Central memory CD8-positive, alpha-beta T cell (primary cell): ENCODE results near the gene PITX3.
A peak's percentile ranks its signal among the peaks of the same experiment; 100 is the strongest.
"Not testable (repeated sequence)": the region's sequence is repeated elsewhere in the genome, so short reads cannot be mapped to it uniquely, and the experiment has no call there.

Experiments
- ATAC-seq: fragments of 150-1000 bp; cut with Tn5 transposase; replicated peaks from 2 replicates; pipeline ENCODE4 v1.10.0; 2022; ENCODE audit warnings: mild to moderate bottlenecking, moderate FRiP score, moderate number of reproducible peaks; ENCODE audit not compliant: poor library complexity, severe bottlenecking; ENCODE audit errors: extremely low read depth
- DNase-seq, 2 donors: peaks; one replicate each; pipeline ENCODE4 v3.0.0; 2021; ENCODE audit warnings: low spot score in 2 of 2
- H3K27ac Mint-ChIP-seq: one replicate; pipeline ENCODE4 v1.8.0; 2022; ENCODE audit warnings: low read depth, mild to moderate bottlenecking, moderate library complexity, mixed read lengths
- H3K27me3 Mint-ChIP-seq: one replicate; pipeline ENCODE4 v1.8.0; 2022; ENCODE audit warnings: mixed read lengths
- H3K36me3 Mint-ChIP-seq: one replicate; pipeline ENCODE4 v1.8.0; 2022; ENCODE audit warnings: mild to moderate bottlenecking, moderate library complexity, mixed read lengths; ENCODE audit not compliant: insufficient read depth
- H3K4me1 Mint-ChIP-seq: one replicate; pipeline ENCODE4 v1.8.0; 2022; ENCODE audit warnings: mixed read lengths
- H3K4me3 Mint-ChIP-seq: one replicate; pipeline ENCODE4 v1.8.0; 2022; ENCODE audit warnings: mild to moderate bottlenecking, moderate library complexity, mixed read lengths
- H3K9me3 Mint-ChIP-seq: one replicate; pipeline ENCODE4 v1.8.0; 2022; ENCODE audit warnings: mixed read lengths

Gene PITX3

DNA sequence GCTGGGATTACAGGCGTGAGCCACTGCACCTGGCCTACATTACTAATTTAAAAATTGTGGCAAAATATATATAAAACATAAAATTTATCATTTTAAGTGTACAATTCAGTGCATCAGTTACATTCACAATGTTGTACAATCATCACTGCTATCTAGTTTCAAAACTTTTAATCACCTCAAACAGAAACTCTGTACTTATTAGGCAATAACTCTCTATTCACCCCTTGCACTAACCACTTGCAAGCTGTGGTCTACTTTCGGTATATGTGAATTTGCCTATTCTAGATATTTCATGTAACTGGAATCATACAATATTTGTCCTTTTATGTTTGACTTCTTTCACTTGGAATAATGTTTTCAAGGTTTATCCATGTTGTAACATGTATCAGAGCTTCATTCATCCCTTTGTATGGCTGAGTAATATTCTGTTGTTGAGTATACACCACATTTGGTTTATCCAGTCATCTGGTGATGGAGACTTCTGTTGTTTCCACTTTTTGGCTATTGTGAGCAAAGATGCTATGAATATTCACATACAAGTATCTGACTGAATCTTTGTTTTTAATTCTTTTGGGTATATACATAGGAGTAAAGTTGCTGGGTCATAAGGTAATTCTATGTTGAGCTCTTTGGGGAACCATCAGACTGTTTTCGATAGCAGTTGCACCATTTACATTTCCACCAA lies 29.6 kb downstream of the PITX3 start:
- no peaks in the 10 kb centered on the region for H3K9me3 Mint-ChIP-seq
- H3K27me3 Mint-ChIP-seq, result no peaks in the 10 kb centered on the region
- no peaks in the 10 kb centered on the region for H3K4me1 Mint-ChIP-seq
- no peak overlapping the region for H3K4me3 Mint-ChIP-seq
- DNase-seq (no peak), ATAC-seq (no peak)
- H3K36me3 Mint-ChIP-seq, result peaks cover 3% of the 10 kb centered on the region
- no peak overlapping the region for H3K27ac Mint-ChIP-seq

DNA sequence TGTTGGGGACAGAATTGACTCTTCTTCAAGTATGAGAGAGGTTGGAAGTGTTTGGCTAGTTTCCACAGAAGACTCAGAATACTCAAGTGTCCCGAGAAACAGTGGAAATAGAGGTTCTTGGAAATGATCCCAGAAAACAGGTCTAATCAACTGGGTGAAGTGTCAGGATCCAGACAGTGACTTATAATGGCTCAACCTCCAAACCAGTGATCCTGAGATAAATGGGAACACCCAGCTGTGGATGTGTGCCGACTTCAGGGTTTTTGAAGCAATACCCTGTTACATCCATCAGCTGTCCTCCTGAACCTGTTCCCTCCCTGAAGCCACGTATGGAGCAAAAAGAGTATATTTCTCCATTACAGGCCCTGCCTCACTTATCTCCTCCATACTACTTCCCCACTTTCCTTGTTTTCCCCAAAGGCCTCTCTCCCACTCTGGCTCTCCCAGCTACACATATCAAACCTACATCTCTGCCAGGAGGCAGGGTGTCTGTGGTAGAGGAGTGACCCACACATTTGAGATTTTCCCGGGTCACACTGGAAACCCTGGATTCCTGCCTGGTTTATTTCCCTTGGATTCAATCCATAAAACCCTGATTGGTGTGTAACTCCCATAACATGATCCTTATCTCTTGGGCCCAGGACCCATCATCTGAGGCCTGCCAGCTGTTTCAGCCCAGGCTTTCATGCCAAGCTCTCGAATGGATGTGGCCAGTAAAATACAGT lies 32.8 kb downstream of the PITX3 start:
- H3K27me3 Mint-ChIP-seq, result peaks cover 4% of the 10 kb centered on the region
- H3K27ac Mint-ChIP-seq, result no peak overlapping the region
- H3K36me3 Mint-ChIP-seq, result peaks cover 3% of the 10 kb centered on the region
- DNase-seq, result no peak
- no peak for ATAC-seq
- no peaks in the 10 kb centered on the region for H3K9me3 Mint-ChIP-seq
- H3K4me3 Mint-ChIP-seq, result no peak overlapping the region
- H3K4me1 Mint-ChIP-seq, result no peaks in the 10 kb centered on the region

DNA sequence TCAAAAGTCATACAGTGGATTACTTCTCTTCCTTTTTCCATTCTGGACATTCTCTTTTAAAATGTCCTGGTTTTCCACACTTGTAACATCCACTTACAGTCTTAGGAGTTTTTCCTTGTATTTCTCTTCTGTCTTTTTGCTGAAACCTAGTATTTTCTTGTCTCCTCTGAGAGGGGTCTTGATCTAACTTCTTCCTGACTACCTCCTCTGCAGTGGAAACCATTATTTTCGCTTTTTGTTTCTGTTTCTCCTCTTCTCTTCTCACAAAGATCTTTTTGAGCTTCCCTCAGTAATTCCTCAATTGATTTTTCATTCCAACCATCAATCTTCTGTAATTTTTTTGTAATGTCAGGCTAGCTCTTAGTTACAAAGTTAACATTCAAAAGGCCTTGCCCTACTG lies 38.9 kb downstream of the PITX3 start:
- Mint-ChIP-seq H3K4me1 (no peaks in the 10 kb centered on the region), H3K9me3 (no peaks in the 10 kb centered on the region), H3K36me3 (no peaks in the 10 kb centered on the region), H3K4me3 (no peak overlapping the region), H3K27me3 (peaks cover 28% of the 10 kb centered on the region), H3K27ac (no peak overlapping the region)
- no peak for ATAC-seq
- DNase-seq, result no peak

DNA sequence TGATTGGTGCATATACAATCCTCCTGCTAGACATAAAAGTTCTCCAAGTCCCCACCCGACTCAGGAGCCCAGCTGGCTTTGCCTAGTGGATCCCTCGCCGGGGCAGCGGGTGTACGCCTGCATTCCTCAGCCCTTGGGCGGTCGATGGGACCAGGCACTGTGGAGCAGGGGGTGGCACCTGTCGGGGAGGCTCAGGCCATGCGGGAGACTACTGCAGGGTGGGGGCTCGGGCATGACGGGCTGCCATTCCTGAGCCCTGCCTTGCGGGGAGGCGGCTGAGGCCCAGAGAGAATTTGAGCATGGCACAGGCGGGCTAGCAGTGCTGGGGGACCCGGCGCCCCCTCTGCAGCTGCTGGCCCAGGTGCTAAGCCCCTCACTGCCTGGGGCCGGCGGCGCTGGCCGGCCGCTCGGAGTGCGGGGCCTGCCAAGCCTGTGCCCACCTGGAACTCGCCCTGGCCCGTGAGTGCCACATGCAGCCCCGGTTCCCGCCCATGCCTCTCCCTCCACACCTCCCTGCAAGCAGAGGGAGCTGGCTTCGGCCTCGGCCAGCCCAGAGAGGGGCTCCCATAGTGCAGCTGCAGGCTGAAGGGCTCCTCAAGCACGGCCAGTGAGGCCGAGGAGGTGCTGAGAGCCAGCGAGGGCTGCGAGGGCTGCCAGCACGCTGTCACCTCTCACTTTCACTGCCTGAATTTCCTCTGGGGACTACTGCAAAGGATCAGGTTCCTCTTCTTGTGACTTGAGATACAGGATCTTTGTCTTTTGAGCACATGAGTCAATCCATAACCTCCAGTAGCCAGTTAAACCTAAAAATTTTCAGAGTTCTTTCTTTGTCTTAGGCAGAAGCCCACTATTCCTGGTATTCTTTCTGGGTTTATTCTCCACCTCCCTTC lies 40.3 kb downstream of the PITX3 start:
- Mint-ChIP-seq H3K27ac (no peak overlapping the region), H3K4me3 (no peak overlapping the region), H3K27me3 (peaks cover 28% of the 10 kb centered on the region), H3K4me1 (no peaks in the 10 kb centered on the region), H3K9me3 (no peaks in the 10 kb centered on the region), H3K36me3 (no peaks in the 10 kb centered on the region)
- ATAC-seq (no peak), DNase-seq (no peak)

DNA sequence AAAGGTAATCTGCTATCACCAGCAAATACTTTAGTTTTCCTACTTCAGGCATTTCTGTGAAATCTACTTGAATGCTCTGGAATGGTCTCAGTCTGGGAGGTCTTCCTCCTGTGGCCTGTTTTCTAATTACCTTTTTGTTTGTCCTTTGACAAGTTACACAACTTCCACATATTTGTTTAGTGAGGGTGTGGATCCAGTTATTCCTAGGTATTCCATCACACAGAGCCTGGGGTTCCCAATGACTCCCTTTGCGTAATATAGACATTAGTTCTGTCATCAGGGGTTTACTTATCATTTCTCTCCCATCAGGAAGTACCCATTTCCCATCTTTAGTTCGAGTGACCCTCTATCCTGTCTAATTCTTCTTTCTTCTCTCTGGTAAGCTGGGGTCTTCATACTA lies 43.3 kb downstream of the PITX3 start:
- no peak overlapping the region for H3K27ac Mint-ChIP-seq
- peaks cover 20% of the 10 kb centered on the region for H3K27me3 Mint-ChIP-seq
- H3K36me3 Mint-ChIP-seq, result no peaks in the 10 kb centered on the region
- no peak overlapping the region for H3K4me3 Mint-ChIP-seq
- DNase-seq (no peak), ATAC-seq (no peak)
- H3K4me1 Mint-ChIP-seq, result no peaks in the 10 kb centered on the region
- no peaks in the 10 kb centered on the region for H3K9me3 Mint-ChIP-seq

DNA sequence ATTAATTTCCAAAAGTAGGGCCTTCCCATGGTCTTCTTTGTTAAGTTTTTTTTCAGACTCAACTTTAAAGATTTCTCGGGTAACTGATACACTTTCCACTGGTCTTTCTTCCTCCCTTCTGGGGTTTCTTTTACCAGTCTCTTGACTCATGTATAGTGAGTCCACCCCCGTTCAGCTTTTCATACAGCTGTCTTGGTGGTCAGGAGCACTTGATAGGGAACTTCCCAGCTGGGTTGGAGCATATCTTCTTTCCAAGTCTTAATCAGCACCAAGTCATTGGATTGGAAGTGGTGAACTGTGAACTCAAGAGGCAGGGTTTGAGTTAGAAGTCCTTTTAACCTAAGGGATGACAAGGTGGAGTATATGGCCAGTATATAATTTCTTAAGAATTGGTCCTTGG lies 44.4 kb downstream of the PITX3 start:
- Mint-ChIP-seq H3K27ac (no peak overlapping the region), H3K9me3 (no peaks in the 10 kb centered on the region), H3K4me1 (no peaks in the 10 kb centered on the region), H3K27me3 (peaks cover 8% of the 10 kb centered on the region), H3K36me3 (no peaks in the 10 kb centered on the region), H3K4me3 (no peak overlapping the region)
- no peak for ATAC-seq
- no peak for DNase-seq

DNA sequence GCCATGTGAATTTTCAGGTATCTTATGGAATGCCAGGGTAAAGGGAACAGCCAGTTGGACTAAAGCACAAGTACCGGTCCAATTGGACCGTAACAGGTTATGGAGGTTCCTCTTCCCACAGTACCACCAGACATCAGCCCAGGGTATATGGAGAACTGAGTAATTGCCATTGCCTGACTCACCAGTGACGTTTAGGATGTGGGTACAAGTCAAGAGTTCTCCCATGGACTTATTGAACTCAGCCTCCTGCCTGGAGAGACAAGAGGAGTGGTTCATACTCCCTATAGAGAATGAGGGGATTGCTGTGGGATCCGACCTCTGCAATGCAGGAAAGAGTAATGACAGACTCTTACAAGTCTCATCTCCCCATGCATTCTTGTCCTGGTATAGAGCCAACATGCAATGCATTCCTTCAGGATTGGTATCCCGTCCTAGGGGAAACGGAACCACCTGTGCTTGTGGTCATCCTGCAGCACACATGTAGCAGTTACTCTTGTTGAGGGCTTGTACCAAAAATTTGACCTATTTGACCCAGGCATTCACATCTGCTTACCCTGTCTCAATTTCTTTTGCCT lies 45.9 kb downstream of the PITX3 start:
- no peaks in the 10 kb centered on the region for H3K36me3 Mint-ChIP-seq
- no peak for DNase-seq
- no peaks in the 10 kb centered on the region for H3K27me3 Mint-ChIP-seq
- no peaks in the 10 kb centered on the region for H3K9me3 Mint-ChIP-seq
- no peak overlapping the region for H3K4me3 Mint-ChIP-seq
- no peaks in the 10 kb centered on the region for H3K4me1 Mint-ChIP-seq
- ATAC-seq, result no peak
- no peak overlapping the region for H3K27ac Mint-ChIP-seq

DNA sequence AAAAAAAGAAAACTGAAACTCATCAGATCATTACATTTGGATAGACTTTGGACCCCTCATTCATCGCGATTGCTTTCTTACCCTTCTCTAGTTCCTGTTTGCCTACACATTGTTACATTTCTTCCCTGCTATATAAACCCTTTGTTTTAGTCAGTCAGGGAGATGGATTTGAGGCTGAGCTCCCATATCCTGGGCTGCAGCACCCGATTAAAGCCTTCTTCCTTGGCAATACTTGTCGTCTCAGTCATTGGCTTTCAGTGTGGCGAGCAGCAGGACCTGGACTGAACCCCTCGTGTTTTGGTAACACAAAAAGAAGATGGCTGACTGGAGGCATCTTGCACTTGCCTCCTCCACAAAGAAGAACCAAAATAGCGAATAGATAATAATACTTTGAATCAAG lies 49.4 kb downstream of the PITX3 start:
- Mint-ChIP-seq H3K36me3 (peaks cover 2% of the 10 kb centered on the region), H3K27ac (no peak overlapping the region), H3K4me1 (peaks cover 5% of the 10 kb centered on the region), H3K27me3 (no peaks in the 10 kb centered on the region), H3K4me3 (no peak overlapping the region), H3K9me3 (no peaks in the 10 kb centered on the region)
- no peak for ATAC-seq
- no peak for DNase-seq

DNA sequence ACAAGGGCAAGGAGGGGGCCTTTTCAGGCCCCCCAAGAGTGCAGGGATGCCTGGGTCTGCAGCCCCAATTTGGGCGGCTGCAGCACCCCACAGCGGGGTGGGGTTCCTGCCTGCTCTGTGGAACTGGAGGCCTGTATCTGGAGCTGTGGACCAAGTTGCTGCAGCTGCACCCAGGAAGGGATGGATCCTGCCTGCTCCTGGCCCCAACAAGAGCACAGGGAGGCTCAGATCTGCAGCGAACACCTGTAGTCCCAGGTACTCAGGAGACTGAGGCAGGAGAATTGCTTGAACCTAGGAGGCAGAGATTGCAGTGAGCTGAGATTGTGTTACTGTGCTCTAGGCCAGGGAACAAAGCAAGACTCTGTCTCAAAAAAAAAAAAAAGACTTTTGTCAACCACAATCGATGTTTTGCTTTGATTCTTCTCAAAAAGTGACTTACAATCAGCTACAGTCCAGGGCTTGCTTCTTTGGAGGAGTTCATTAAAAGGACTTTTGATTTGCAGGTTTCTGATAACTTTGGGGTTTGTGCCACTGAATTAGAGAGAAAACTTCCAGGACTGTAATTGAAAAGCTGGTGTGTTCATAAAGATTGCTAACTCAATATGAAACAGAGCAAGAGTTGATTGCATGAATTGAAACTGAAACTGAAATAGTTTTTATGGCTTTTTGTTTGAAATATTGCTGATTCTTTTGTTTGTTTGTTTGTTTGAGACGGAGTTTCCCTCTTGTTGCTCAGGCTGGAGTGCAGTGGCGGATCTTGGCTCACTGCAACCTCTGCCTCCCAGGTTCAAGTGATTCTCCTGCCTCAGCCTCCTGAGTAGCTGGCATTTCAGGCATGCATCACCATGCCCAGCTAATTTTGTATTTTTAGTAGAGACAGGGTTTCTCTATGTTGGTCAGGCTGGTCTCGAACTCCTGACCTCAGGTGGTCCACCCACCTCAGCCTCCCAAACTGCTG lies 52.1 kb downstream of the PITX3 start:
- not testable (repeated sequence) for H3K4me1 Mint-ChIP-seq, DNase-seq, H3K9me3 Mint-ChIP-seq, H3K36me3 Mint-ChIP-seq, H3K27me3 Mint-ChIP-seq
- peak overlapping the region; percentile 40 for H3K4me3 Mint-ChIP-seq
- peak overlapping the region; percentile 58 for H3K27ac Mint-ChIP-seq
- peak; percentile 54 for ATAC-seq

DNA sequence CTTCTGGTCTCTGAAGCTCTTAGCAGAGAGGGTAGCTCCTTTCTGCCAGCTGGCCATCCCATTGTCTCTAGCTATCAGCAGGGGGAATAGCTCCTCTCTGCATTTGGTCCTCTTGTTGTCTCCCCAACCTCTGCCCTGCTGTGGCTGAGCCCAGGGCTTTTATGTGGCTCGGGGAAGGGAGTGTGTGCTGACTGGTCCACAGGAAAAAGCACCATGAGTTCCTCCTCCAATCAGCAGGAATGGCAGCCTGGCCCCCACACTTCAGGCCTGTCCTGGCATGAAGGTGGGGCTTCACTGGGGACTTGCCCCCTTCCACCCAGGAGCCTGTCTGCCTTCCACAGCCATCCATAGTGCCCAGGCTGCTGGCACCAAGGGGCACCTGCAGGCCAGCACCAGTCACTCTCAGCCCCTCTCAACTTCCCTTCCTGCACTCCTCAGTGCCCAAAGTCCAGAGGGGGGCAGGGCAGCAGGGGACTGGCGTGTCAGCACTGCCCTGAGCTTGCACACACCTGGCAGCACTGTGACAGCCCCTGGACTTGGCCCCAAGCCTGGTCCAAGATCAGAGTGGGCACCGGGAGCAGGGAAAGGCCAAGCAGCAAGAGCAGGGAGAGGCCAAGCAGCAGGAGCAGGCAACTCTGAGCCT lies 52.9 kb downstream of the PITX3 start:
- H3K36me3 Mint-ChIP-seq, result peaks cover 2% of the 10 kb centered on the region
- peak overlapping the region; percentile 40 for H3K4me3 Mint-ChIP-seq
- H3K27ac Mint-ChIP-seq, result peak overlapping the region; percentile 58
- no peaks in the 10 kb centered on the region for H3K27me3 Mint-ChIP-seq
- DNase-seq (no peak), ATAC-seq (no peak)
- peaks cover 5% of the 10 kb centered on the region for H3K4me1 Mint-ChIP-seq
- no peaks in the 10 kb centered on the region for H3K9me3 Mint-ChIP-seq

DNA sequence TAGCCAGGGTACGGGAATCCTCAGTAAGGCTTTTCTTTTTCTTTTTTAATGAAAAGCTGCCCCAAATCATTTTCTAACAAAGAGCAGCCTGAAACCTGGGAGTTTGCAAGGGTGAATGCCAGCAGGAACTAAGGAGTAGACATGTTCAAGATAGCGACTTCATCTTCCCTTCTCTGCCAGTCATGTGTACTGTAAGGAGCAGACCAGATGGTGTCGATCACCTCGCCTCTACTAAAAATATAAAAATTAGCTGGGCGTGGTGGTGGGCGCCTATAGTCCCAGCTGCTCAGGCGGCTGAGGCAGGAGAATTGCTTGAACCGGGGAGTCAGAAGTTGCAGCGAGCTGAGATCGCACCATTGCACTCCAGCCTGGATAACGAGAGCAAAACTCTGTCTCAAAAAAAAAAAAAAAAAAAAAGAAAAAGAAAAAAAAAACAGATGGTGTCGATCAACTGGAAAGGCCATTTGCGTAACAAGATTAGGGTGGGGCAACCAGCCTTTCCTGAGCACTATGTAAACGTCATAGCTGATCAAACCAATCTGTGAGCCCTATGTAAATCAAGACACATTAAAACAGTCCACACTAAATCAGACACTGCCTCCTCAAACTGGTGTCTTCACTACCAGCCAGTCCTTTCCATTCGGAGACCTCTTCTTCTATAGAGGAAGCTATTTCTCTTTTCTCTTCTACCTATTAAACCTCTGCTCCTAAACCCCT lies 55.3 kb downstream of the PITX3 start:
- DNase-seq (no peak), ATAC-seq (no peak)
- Mint-ChIP-seq H3K4me1 (peaks cover 5% of the 10 kb centered on the region), H3K36me3 (peaks cover 2% of the 10 kb centered on the region), H3K9me3 (no peaks in the 10 kb centered on the region), H3K27ac (no peak overlapping the region), H3K4me3 (no peak overlapping the region), H3K27me3 (no peaks in the 10 kb centered on the region)
